ENCODE results near the gene ERC2. TPM values are rescaled to one million over a fixed set of nuclear protein-coding genes. Genes with fewer than 3 reads are reported as not detected.

The ERC2 gene
- total and polyA plus RNA-seq, 2 donors (not counting 1 experiment from before 2014, with no cell fraction given) = 0.14 to 0.17 TPM

DNA sequence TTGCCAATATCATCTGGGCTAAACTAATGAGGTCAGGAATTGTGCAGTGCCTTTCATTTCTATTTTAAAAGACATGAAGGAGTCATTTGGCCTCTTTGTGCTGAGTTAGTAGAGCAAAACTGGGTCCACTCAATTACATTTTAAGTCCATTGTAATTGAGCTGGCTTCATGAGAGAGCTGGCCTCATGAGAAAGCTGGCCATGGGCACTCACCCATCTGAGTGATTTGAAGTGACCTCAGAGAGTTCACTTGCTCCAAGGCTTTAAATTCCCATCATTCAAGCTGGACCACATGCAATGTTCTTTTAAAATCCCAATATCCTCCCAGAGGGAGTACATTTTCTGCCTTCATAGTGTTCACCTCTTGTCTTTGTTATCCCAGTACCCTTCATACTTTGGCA lies 645.3 kb downstream of the ERC2 start:
- no peak overlapping the region for H3K4me2 ChIP-seq (ENCODE audit: extremely low read depth, insufficient read depth, low read length)
- H3K27ac ChIP-seq (ENCODE audit: insufficient read depth, low read length) = no peak overlapping the region
- H3K9ac ChIP-seq (ENCODE audit: insufficient read depth, low read length) = no peak overlapping the region
- no peaks in the 10 kb centered on the region for H3K27me3 ChIP-seq (ENCODE audit: control insufficient read depth, insufficient read depth, low read length)
- H3K4me1 ChIP-seq (ENCODE audit: control insufficient read depth, extremely low read depth, insufficient read depth, low read length) = no peaks in the 10 kb centered on the region
- H3K9me3 ChIP-seq (ENCODE audit: control insufficient read depth, insufficient read depth, low read depth, low read length) = no peaks in the 10 kb centered on the region
- H3K79me2 ChIP-seq (ENCODE audit: control insufficient read depth, insufficient read depth, low read length) = no peaks in the 10 kb centered on the region
- H4K20me1 ChIP-seq (ENCODE audit: control insufficient read depth, extremely low read depth, insufficient read depth, low read length) = no peaks in the 10 kb centered on the region
- TF ChIP-seq CTCF (conservative IDR thresholded peaks at IDR 0.05 in 1 of 2, IDR thresholded peaks at IDR 0.05 in 1 of 2; ENCODE audit: low read depth in 1 of 2, low read length in 2 of 2) (no peak), EZH2 (IDR thresholded peaks at IDR 0.05; ENCODE audit: low read length, missing control alignments) (no peak)
- H3K36me3 ChIP-seq (ENCODE audit: control insufficient read depth, insufficient read depth, low read length) = no peaks in the 10 kb centered on the region
- H3K4me3 ChIP-seq (replicated peaks in 1 of 4; ENCODE audit: control extremely low read depth in 1 of 4, insufficient read depth in 1 of 4, low read depth in 3 of 4, low read length in 4 of 4) = no peak overlapping the region
- DNase-seq (ENCODE audit: low read depth in 2 of 2) = no peak
- H2AFZ ChIP-seq (ENCODE audit: low read length) = no peak overlapping the region

- Histone ChIP-seq H4K20me1 (ENCODE audit: control insufficient read depth, extremely low read depth, insufficient read depth, low read length) (no peaks in the 10 kb centered on the region), H3K9me3 (ENCODE audit: control insufficient read depth, insufficient read depth, low read depth, low read length) (no peaks in the 10 kb centered on the region), H2AFZ (ENCODE audit: low read length) (no peak overlapping the region), H3K4me1 (ENCODE audit: control insufficient read depth, extremely low read depth, insufficient read depth, low read length) (no peaks in the 10 kb centered on the region), H3K27ac (ENCODE audit: insufficient read depth, low read length) (no peak overlapping the region), H3K4me2 (ENCODE audit: extremely low read depth, insufficient read depth, low read length) (no peak overlapping the region), H3K79me2 (ENCODE audit: control insufficient read depth, insufficient read depth, low read length) (no peaks in the 10 kb centered on the region), H3K9ac (ENCODE audit: insufficient read depth, low read length) (no peak overlapping the region), H3K27me3 (ENCODE audit: control insufficient read depth, insufficient read depth, low read length) (no peaks in the 10 kb centered on the region), H3K36me3 (ENCODE audit: control insufficient read depth, insufficient read depth, low read length) (no peaks in the 10 kb centered on the region), H3K4me3 (replicated peaks in 1 of 4; ENCODE audit: control extremely low read depth in 1 of 4, insufficient read depth in 1 of 4, low read depth in 3 of 4, low read length in 4 of 4) (no peak overlapping the region)
- DNase-seq (ENCODE audit: low read depth in 2 of 2) = no peak
- TF ChIP-seq CTCF (conservative IDR thresholded peaks at IDR 0.05 in 1 of 2, IDR thresholded peaks at IDR 0.05 in 1 of 2; ENCODE audit: low read depth in 1 of 2, low read length in 2 of 2) (no peak), EZH2 (IDR thresholded peaks at IDR 0.05; ENCODE audit: low read length, missing control alignments) (no peak)
These were observed 649.3 kb downstream of the ERC2 start for GRCh38 chr3:55819005-55819404.

GRCh38 chr3:55818485-55818884 lies 649.8 kb downstream of the ERC2 start:
- Histone ChIP-seq H4K20me1 (ENCODE audit: control insufficient read depth, extremely low read depth, insufficient read depth, low read length) (no peaks in the 10 kb centered on the region), H3K79me2 (ENCODE audit: control insufficient read depth, insufficient read depth, low read length) (no peaks in the 10 kb centered on the region), H2AFZ (ENCODE audit: low read length) (no peak overlapping the region), H3K27me3 (ENCODE audit: control insufficient read depth, insufficient read depth, low read length) (no peaks in the 10 kb centered on the region), H3K4me3 (replicated peaks in 1 of 4; ENCODE audit: control extremely low read depth in 1 of 4, insufficient read depth in 1 of 4, low read depth in 3 of 4, low read length in 4 of 4) (no peak overlapping the region), H3K4me2 (ENCODE audit: extremely low read depth, insufficient read depth, low read length) (no peak overlapping the region), H3K9ac (ENCODE audit: insufficient read depth, low read length) (no peak overlapping the region), H3K4me1 (ENCODE audit: control insufficient read depth, extremely low read depth, insufficient read depth, low read length) (no peaks in the 10 kb centered on the region), H3K9me3 (ENCODE audit: control insufficient read depth, insufficient read depth, low read depth, low read length) (no peaks in the 10 kb centered on the region), H3K36me3 (ENCODE audit: control insufficient read depth, insufficient read depth, low read length) (no peaks in the 10 kb centered on the region), H3K27ac (ENCODE audit: insufficient read depth, low read length) (no peak overlapping the region)
- peak in 1 of 2 donors; percentile 20 for DNase-seq (ENCODE audit: low read depth in 2 of 2)
- no peak for TF ChIP-seq EZH2 (IDR thresholded peaks at IDR 0.05; ENCODE audit: low read length, missing control alignments)
- peak in 1 of 2 donors; percentile 10 for TF ChIP-seq CTCF (conservative IDR thresholded peaks at IDR 0.05 in 1 of 2, IDR thresholded peaks at IDR 0.05 in 1 of 2; ENCODE audit: low read depth in 1 of 2, low read length in 2 of 2)

Data from fibroblast of lung (primary cell).